ENCODE measurements around the gene BIN1.

The BIN1 gene

DNA sequence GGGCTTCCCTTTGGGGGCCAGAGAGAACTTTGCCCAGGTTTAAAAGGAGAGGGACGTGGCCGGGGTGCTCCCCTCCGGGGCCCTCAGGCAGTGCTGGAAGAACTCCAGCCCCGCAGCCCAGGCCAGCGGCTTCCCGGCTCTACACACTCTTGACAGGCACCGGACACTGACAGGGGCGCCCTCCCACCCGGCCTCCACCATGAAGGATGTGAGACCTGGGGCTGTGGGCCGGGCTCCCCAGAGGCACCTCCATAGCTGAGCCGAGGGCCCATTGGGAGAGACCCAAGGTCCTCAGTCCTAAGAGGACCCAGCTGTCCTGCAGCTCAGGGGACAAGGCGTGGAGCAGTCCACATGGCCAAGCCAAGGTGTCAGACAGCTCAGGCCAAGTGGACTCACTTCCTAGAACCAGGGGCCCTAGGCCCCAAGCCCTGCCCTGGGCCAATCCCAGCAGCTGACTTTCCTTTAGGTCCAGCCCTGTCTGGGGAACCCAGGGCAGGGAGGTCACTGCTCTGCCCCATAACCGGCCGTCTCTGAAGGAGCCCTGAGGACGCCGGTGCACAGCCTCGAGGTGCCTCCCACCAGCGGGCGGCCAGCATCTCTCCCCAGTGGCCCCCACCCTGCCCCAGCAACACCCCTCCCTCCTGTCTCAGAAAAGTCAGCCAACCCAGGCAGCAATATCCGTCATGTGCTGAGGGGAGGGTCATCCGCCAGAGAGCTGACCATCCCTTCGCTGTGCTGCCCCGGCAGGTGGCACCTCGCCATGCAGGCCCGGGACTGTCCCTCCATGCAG lies 51.8 kb downstream of the BIN1 start:
- Histone ChIP-seq H3K27ac (ENCODE audit: low read depth, low read length) (no peak overlapping the region), H4K8ac (ENCODE audit: low read depth, low read length) (no peak overlapping the region), H3K14ac (ENCODE audit: low read length) (no peak overlapping the region), H3K36me3 (ENCODE audit: control insufficient read depth in 1 of 2, insufficient read depth in 2 of 2, low read length in 2 of 2) (no peaks in the 10 kb centered on the region), H3K18ac (ENCODE audit: low read length) (no peak overlapping the region), H3K79me2 (ENCODE audit: control insufficient read depth, insufficient read depth, low read length, poor library complexity) (no peaks in the 10 kb centered on the region), H3K9me3 (ENCODE audit: insufficient read depth, low read depth, low read length) (no peaks in the 10 kb centered on the region), H3K4me2 (ENCODE audit: low read length) (no peak overlapping the region), H2AFZ (ENCODE audit: insufficient read depth, low read length, poor library complexity) (no peak overlapping the region), H2AK5ac (ENCODE audit: low read length) (no peak overlapping the region), H3K4ac (ENCODE audit: low read depth, low read length) (no peak overlapping the region), H2BK120ac (ENCODE audit: insufficient read depth, low read length, poor library complexity) (no peak overlapping the region), H3K4me1 (ENCODE audit: control insufficient read depth in 1 of 2, insufficient read depth in 2 of 2, low read length in 2 of 2) (no peaks in the 10 kb centered on the region), H2BK5ac (ENCODE audit: low read depth, low read length, poor library complexity) (no peak overlapping the region), H3K79me1 (ENCODE audit: low read length) (no peaks in the 10 kb centered on the region), H4K12ac (ENCODE audit: low read depth, low read length) (no peak overlapping the region), H4K91ac (ENCODE audit: low read depth, low read length) (no peak overlapping the region), H3K4me3 (ENCODE audit: low read depth, low read length) (no peak overlapping the region), H3K23ac (ENCODE audit: low read length) (no peak overlapping the region), H2BK12ac (ENCODE audit: low read length) (no peak overlapping the region), H3K27me3 (ENCODE audit: insufficient read depth, low read length) (no peaks in the 10 kb centered on the region), H3K9ac (ENCODE audit: low read length) (no peak overlapping the region)
- no peak for DNase-seq
- no CpG with 5 or more reads among the region's 25 CpGs for WGBS (ENCODE audit: extremely low coverage, insufficient coverage, insufficient read length)

DNA sequence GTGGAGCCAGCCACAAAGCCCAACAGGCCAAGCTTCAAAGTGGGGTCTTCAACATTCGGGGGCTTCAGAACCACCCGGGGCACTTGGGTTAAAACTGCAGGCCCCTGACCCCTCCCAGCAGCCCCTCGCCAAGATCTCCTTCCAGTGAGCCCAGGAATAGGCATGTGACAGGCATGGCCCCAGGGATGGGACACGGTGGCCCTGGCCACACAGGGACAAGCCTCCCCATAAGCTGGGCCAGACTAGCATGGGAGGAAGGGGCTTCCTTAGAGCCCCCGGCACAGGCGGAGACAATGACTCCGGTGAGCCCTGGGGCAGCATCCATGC lies 52.4 kb downstream of the BIN1 start:
- no peaks in the 10 kb centered on the region for H3K9me3 ChIP-seq (ENCODE audit: insufficient read depth, low read depth, low read length)
- no peak overlapping the region for H3K4me2 ChIP-seq (ENCODE audit: low read length)
- H3K4ac ChIP-seq (ENCODE audit: low read depth, low read length): no peak overlapping the region
- no peaks in the 10 kb centered on the region for H3K27me3 ChIP-seq (ENCODE audit: insufficient read depth, low read length)
- H3K9ac ChIP-seq (ENCODE audit: low read length): no peak overlapping the region
- no peak overlapping the region for H2BK5ac ChIP-seq (ENCODE audit: low read depth, low read length, poor library complexity)
- no peak overlapping the region for H2AK5ac ChIP-seq (ENCODE audit: low read length)
- no peaks in the 10 kb centered on the region for H3K4me1 ChIP-seq (ENCODE audit: control insufficient read depth in 1 of 2, insufficient read depth in 2 of 2, low read length in 2 of 2)
- no peak overlapping the region for H2BK120ac ChIP-seq (ENCODE audit: insufficient read depth, low read length, poor library complexity)
- no peak overlapping the region for H2BK12ac ChIP-seq (ENCODE audit: low read length)
- no peak overlapping the region for H2AFZ ChIP-seq (ENCODE audit: insufficient read depth, low read length, poor library complexity)
- H3K79me1 ChIP-seq (ENCODE audit: low read length): no peaks in the 10 kb centered on the region
- no peaks in the 10 kb centered on the region for H3K36me3 ChIP-seq (ENCODE audit: control insufficient read depth in 1 of 2, insufficient read depth in 2 of 2, low read length in 2 of 2)
- no peak overlapping the region for H3K23ac ChIP-seq (ENCODE audit: low read length)
- H3K18ac ChIP-seq (ENCODE audit: low read length): no peak overlapping the region
- H4K91ac ChIP-seq (ENCODE audit: low read depth, low read length): no peak overlapping the region
- H3K14ac ChIP-seq (ENCODE audit: low read length): no peak overlapping the region
- WGBS (ENCODE audit: extremely low coverage, insufficient coverage, insufficient read length): no CpG with 5 or more reads among the region's 7 CpGs
- DNase-seq: no peak
- no peaks in the 10 kb centered on the region for H3K79me2 ChIP-seq (ENCODE audit: control insufficient read depth, insufficient read depth, low read length, poor library complexity)
- no peak overlapping the region for H4K12ac ChIP-seq (ENCODE audit: low read depth, low read length)
- no peak overlapping the region for H4K8ac ChIP-seq (ENCODE audit: low read depth, low read length)
- no peak overlapping the region for H3K4me3 ChIP-seq (ENCODE audit: low read depth, low read length)
- H3K27ac ChIP-seq (ENCODE audit: low read depth, low read length): no peak overlapping the region

DNA sequence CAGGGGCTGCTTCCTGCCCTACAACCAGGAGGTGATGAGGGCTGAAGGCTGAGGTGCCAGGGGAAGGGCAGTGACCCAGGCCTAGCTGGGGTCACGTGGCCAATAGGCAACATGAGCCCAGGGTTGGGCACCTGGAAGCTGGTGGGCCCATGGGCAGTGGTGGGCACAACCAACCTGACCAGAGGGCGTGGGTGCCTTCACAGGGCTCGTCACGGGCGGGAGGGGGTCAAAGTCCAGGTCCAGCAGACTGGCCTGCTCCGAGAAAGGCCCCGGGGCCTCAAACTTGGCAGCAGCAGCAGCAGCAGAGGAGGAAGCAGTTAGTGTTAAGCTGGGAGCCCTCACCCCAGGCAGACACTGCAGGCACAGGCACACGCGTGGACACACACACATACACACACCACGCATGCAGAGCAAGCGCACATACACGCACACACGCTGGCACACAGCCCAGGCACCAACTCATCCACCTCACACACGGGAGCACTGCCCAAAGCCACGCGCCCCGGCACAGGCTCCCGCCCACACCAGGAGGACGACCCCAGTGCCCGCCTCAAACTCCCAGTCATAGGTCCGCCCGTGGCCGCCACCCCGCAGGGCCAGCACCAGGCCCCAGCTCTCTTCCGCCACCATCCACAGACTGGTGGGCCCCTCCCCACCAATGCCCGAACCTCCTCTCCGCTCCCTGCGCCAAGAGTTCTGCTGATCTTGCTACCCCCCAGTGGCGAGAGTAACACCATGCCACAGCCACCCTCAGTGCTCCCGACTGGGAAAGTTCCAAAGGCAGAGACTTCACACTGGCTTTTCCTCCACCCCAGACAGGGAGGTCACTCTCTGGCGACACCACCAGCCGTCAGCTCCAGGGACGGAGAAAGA lies 53.0 kb downstream of the BIN1 start:
- Histone ChIP-seq H3K4ac (ENCODE audit: low read depth, low read length) (no peak overlapping the region), H3K27me3 (ENCODE audit: insufficient read depth, low read length) (no peaks in the 10 kb centered on the region), H2AK5ac (ENCODE audit: low read length) (no peak overlapping the region), H3K9ac (ENCODE audit: low read length) (no peak overlapping the region), H3K79me1 (ENCODE audit: low read length) (no peaks in the 10 kb centered on the region), H2AFZ (ENCODE audit: insufficient read depth, low read length, poor library complexity) (no peak overlapping the region), H4K8ac (ENCODE audit: low read depth, low read length) (no peak overlapping the region), H3K18ac (ENCODE audit: low read length) (no peak overlapping the region), H4K12ac (ENCODE audit: low read depth, low read length) (no peak overlapping the region), H3K4me2 (ENCODE audit: low read length) (no peak overlapping the region), H3K27ac (ENCODE audit: low read depth, low read length) (no peak overlapping the region), H3K9me3 (ENCODE audit: insufficient read depth, low read depth, low read length) (no peaks in the 10 kb centered on the region), H3K79me2 (ENCODE audit: control insufficient read depth, insufficient read depth, low read length, poor library complexity) (no peaks in the 10 kb centered on the region), H2BK5ac (ENCODE audit: low read depth, low read length, poor library complexity) (no peak overlapping the region), H2BK120ac (ENCODE audit: insufficient read depth, low read length, poor library complexity) (no peak overlapping the region), H3K14ac (ENCODE audit: low read length) (no peak overlapping the region), H3K4me1 (ENCODE audit: control insufficient read depth in 1 of 2, insufficient read depth in 2 of 2, low read length in 2 of 2) (no peaks in the 10 kb centered on the region), H3K23ac (ENCODE audit: low read length) (no peak overlapping the region), H3K36me3 (ENCODE audit: control insufficient read depth in 1 of 2, insufficient read depth in 2 of 2, low read length in 2 of 2) (no peaks in the 10 kb centered on the region), H2BK12ac (ENCODE audit: low read length) (no peak overlapping the region), H3K4me3 (ENCODE audit: low read depth, low read length) (no peak overlapping the region), H4K91ac (ENCODE audit: low read depth, low read length) (no peak overlapping the region)
- no peak for DNase-seq
- WGBS (ENCODE audit: extremely low coverage, insufficient coverage, insufficient read length): no CpG with 5 or more reads among the region's 33 CpGs

DNA sequence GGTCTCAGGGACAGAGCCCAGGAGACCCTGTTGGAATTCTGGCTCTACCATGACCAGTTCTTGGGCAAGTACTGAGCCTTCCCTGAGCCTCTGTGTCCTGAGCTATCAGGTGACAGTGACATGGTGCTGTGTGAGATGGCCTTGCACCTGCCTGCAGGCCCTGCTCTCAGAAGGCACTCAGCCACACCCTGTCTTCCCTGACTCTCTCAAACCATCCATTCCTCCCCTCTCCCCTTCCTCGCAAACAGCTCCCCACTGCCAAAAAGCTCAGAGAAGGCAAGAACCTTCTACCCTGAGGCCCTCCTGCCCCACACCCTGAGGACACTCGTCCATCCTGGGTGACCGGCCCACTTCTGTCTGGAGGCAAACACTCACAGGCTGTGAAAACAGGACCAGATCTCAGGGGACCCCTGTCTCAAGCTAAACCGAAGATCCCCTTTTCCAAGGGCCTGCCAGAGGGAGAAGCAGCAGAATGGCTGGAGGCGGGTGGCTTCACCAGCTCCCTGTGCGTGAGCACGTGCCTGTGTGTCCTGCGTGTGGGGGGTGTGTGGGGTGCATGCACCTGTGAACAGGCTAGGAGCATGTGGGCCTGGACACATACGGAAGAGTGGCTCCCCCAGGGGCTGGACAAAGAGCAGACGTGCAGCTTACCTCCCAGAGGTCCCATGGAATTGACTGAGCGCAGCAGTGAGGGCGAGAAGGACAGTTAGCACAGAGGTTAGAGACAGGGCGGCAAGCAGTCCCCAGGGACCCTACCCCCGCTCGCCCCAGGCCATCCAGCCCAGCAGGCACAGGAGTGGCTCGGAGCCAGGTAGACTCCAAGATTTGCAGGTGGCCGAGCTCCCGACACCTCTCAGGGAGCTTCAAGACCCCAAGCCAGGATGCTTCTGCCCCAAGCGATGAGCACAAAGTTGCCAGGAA lies 53.9 kb downstream of the BIN1 start:
- no peak overlapping the region for H3K4ac ChIP-seq (ENCODE audit: low read depth, low read length)
- no peak overlapping the region for H3K4me3 ChIP-seq (ENCODE audit: low read depth, low read length)
- no peaks in the 10 kb centered on the region for H3K36me3 ChIP-seq (ENCODE audit: control insufficient read depth in 1 of 2, insufficient read depth in 2 of 2, low read length in 2 of 2)
- no peak overlapping the region for H3K14ac ChIP-seq (ENCODE audit: low read length)
- no peak overlapping the region for H2BK5ac ChIP-seq (ENCODE audit: low read depth, low read length, poor library complexity)
- H2BK120ac ChIP-seq (ENCODE audit: insufficient read depth, low read length, poor library complexity): no peak overlapping the region
- no peaks in the 10 kb centered on the region for H3K27me3 ChIP-seq (ENCODE audit: insufficient read depth, low read length)
- no peak overlapping the region for H3K27ac ChIP-seq (ENCODE audit: low read depth, low read length)
- H3K79me1 ChIP-seq (ENCODE audit: low read length): no peaks in the 10 kb centered on the region
- H4K12ac ChIP-seq (ENCODE audit: low read depth, low read length): no peak overlapping the region
- no peaks in the 10 kb centered on the region for H3K4me1 ChIP-seq (ENCODE audit: control insufficient read depth in 1 of 2, insufficient read depth in 2 of 2, low read length in 2 of 2)
- no peaks in the 10 kb centered on the region for H3K79me2 ChIP-seq (ENCODE audit: control insufficient read depth, insufficient read depth, low read length, poor library complexity)
- H2AK5ac ChIP-seq (ENCODE audit: low read length): no peak overlapping the region
- no peak overlapping the region for H3K9ac ChIP-seq (ENCODE audit: low read length)
- H4K91ac ChIP-seq (ENCODE audit: low read depth, low read length): no peak overlapping the region
- no peak overlapping the region for H3K18ac ChIP-seq (ENCODE audit: low read length)
- DNase-seq: no peak
- H3K4me2 ChIP-seq (ENCODE audit: low read length): no peak overlapping the region
- H3K9me3 ChIP-seq (ENCODE audit: insufficient read depth, low read depth, low read length): peaks cover 3% of the 10 kb centered on the region
- H4K8ac ChIP-seq (ENCODE audit: low read depth, low read length): no peak overlapping the region
- no peak overlapping the region for H2BK12ac ChIP-seq (ENCODE audit: low read length)
- WGBS (ENCODE audit: extremely low coverage, insufficient coverage, insufficient read length): no CpG with 5 or more reads among the region's 19 CpGs
- H3K23ac ChIP-seq (ENCODE audit: low read length): no peak overlapping the region
- no peak overlapping the region for H2AFZ ChIP-seq (ENCODE audit: insufficient read depth, low read length, poor library complexity)
